ENCODE measurements around the gene SART3. TPM values are rescaled to one million over a fixed set of nuclear protein-coding genes. Genes with fewer than 3 reads are reported as not detected.

Gene SART3
- total RNA-seq, 1 donor from 2014 or later: 79.0 TPM

DNA sequence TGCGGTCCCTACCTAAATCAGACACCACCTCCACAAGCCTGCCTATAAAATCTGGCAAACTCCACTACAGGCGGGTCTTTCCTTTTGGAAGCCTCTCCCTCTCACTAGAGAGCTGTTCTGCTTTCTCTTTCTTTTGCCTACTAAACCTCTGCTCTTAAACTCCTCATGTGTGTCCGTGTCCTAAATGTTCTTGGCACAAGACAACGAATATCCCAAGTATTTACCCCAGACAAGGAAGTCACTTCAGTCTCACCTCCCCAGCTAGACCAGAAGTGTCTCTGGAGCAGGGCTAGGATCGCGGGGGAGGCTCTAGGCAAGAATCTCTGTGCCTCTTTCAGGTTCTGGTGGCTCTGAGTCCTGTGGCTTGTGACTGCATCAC lies 83.1 kb downstream of the SART3 start:
- Histone ChIP-seq H3K27me3 (no peaks in the 10 kb centered on the region), H3K36me3 (no peaks in the 10 kb centered on the region)

DNA sequence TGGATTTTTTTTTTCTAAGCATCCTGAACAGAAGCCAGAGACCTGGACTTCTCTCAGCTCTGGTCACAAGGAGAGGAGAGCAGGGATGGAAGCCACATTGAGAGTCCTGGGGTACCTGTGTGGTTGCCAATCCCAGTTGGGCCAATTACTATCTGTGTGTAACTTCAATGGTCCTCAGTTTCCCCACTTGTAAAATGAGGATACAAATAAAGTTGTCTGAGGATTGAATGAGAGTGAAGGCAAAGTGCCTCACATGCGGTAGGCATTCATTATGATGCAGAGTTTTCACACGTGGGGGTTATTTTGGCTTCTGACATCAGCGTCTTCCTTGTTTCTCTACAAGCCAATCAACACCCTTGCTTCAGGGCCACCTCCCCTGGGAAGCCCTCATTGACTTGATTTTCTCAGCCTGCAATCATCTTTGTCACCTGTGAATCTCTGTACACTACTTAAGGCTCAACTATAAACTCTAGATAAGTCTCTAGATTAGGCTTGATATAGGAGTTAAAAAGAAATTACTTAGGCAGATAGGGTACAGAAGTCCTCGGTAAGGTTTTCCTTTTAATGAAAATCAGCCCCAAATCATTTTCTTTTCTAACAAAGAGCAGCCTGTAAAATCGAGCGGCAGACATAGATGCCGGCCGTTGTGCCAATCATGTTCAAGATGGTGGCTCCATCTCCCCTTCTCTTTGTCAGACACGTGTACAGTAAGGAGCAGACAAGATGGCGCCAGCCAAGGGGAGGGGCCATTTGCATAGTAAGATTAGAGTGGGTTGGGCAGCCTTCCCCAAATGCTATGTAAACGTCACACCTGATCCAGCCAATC lies 83.7 kb downstream of the SART3 start:
- no peaks in the 10 kb centered on the region for H4K20me1 ChIP-seq (ENCODE audit: low read depth)
- DNase-seq (ENCODE audit: low spot score): no peak
- no peak overlapping the region for H3K9ac ChIP-seq
- H3F3A ChIP-seq (ENCODE audit: low read depth): no peaks in the 10 kb centered on the region
- Mint-ChIP-seq H3K36me3 (no peaks in the 10 kb centered on the region), H3K27ac (no peak overlapping the region), H3K27me3 (ENCODE audit: insufficient read depth, low read depth) (peaks cover 6% of the 10 kb centered on the region), H3K4me1 (no peaks in the 10 kb centered on the region), H3K4me3 (no peak overlapping the region), H3K9me3 (no peaks in the 10 kb centered on the region)
- TF ChIP-seq EZH2 (IDR thresholded peaks at IDR 0.05): no peak
- no peak for TF ChIP-seq EZH2phosphoT487 (IDR thresholded peaks at IDR 0.05)
- TF ChIP-seq, protein P1, sequence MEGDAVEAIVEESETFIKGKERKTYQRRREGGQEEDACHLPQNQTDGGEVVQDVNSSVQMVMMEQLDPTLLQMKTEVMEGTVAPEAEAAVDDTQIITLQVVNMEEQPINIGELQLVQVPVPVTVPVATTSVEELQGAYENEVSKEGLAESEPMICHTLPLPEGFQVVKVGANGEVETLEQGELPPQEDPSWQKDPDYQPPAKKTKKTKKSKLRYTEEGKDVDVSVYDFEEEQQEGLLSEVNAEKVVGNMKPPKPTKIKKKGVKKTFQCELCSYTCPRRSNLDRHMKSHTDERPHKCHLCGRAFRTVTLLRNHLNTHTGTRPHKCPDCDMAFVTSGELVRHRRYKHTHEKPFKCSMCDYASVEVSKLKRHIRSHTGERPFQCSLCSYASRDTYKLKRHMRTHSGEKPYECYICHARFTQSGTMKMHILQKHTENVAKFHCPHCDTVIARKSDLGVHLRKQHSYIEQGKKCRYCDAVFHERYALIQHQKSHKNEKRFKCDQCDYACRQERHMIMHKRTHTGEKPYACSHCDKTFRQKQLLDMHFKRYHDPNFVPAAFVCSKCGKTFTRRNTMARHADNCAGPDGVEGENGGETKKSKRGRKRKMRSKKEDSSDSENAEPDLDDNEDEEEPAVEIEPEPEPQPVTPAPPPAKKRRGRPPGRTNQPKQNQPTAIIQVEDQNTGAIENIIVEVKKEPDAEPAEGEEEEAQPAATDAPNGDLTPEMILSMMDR (IDR thresholded peaks at IDR 0.05): no peak
- H2AFZ ChIP-seq (replicated peaks): no peak overlapping the region
- H3K9me3 ChIP-seq (ENCODE audit: low read depth): no peaks in the 10 kb centered on the region
- H3K4me1 ChIP-seq: no peaks in the 10 kb centered on the region
- no peak overlapping the region for H3K4me2 ChIP-seq
- H3K27ac ChIP-seq: no peak overlapping the region
- H3K4me3 ChIP-seq: no peak overlapping the region
- H3K79me2 ChIP-seq (ENCODE audit: low read depth): no peaks in the 10 kb centered on the region
- no peaks in the 10 kb centered on the region for H3K27me3 ChIP-seq
- no peaks in the 10 kb centered on the region for H3K36me3 ChIP-seq

More for the DNA sequence above, 83.1 kb downstream of the SART3 start:
- Mint-ChIP-seq H3K36me3 (no peaks in the 10 kb centered on the region), H3K27ac (no peak overlapping the region), H3K4me3 (no peak overlapping the region), H3K4me1 (no peaks in the 10 kb centered on the region), H3K9me3 (no peaks in the 10 kb centered on the region), H3K27me3 (ENCODE audit: insufficient read depth, low read depth) (peaks cover 8% of the 10 kb centered on the region)
- Histone ChIP-seq H3K4me3 (no peak overlapping the region), H3K9me3 (ENCODE audit: low read depth) (no peaks in the 10 kb centered on the region), H3K79me2 (ENCODE audit: low read depth) (no peaks in the 10 kb centered on the region), H3K4me2 (no peak overlapping the region), H3K4me1 (no peaks in the 10 kb centered on the region), H3K9ac (no peak overlapping the region), H4K20me1 (ENCODE audit: low read depth) (no peaks in the 10 kb centered on the region), H2AFZ (replicated peaks) (no peak overlapping the region), H3K27ac (no peak overlapping the region), H3F3A (ENCODE audit: low read depth) (no peaks in the 10 kb centered on the region)
- DNase-seq (ENCODE audit: low spot score): no peak
- TF ChIP-seq EZH2phosphoT487 (IDR thresholded peaks at IDR 0.05) (no peak), EZH2 (IDR thresholded peaks at IDR 0.05) (no peak)
- TF ChIP-seq, protein P1 (IDR thresholded peaks at IDR 0.05): no peak

DNA sequence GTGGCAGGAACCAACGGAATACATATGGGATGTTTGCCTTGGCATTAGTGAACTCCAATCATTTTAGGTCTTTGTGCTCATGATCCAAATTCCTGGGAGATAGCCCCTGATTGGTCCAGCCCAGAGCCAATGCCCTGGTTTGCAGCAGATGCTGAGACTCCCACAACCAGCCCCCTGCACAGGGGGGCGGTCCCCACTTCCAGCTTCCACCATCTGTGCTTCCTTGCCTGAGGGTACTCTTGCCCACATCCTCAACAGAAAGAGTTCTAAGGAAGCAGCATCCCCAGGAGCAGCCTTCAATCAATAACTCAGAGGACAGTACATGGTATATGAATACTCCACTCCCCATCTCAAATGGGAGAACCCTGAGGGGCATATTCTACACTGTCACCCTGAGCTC lies 85.6 kb downstream of the SART3 start:
- Mint-ChIP-seq H3K4me3 (no peak overlapping the region), H3K36me3 (no peaks in the 10 kb centered on the region), H3K9me3 (no peaks in the 10 kb centered on the region), H3K27me3 (ENCODE audit: insufficient read depth, low read depth) (peaks cover 7% of the 10 kb centered on the region), H3K27ac (no peak overlapping the region), H3K4me1 (no peaks in the 10 kb centered on the region)
- H3K79me2 ChIP-seq (ENCODE audit: low read depth): no peaks in the 10 kb centered on the region
- H3K9me3 ChIP-seq (ENCODE audit: low read depth): no peaks in the 10 kb centered on the region
- no peak overlapping the region for H3K9ac ChIP-seq
- H3K4me3 ChIP-seq: no peak overlapping the region
- no peaks in the 10 kb centered on the region for H4K20me1 ChIP-seq (ENCODE audit: low read depth)
- no peak for DNase-seq (ENCODE audit: low spot score)
- TF ChIP-seq, protein P1 (IDR thresholded peaks at IDR 0.05): no peak
- TF ChIP-seq EZH2phosphoT487 (IDR thresholded peaks at IDR 0.05): no peak
- no peak for TF ChIP-seq EZH2 (IDR thresholded peaks at IDR 0.05)
- H3K27me3 ChIP-seq: no peaks in the 10 kb centered on the region
- H2AFZ ChIP-seq (replicated peaks): no peak overlapping the region
- no peaks in the 10 kb centered on the region for H3K4me1 ChIP-seq
- H3F3A ChIP-seq (ENCODE audit: low read depth): no peaks in the 10 kb centered on the region
- no peaks in the 10 kb centered on the region for H3K36me3 ChIP-seq
- no peak overlapping the region for H3K4me2 ChIP-seq
- no peak overlapping the region for H3K27ac ChIP-seq

All from neural progenitor cell (in vitro differentiated cells).